GM12865 (cell line): ENCODE measurements around the gene TTN.

Experiments used
- DNase-seq: peaks from one replicate; pipeline ENCODE4 v3.0.0; 2010; ENCODE audit warnings: low read depth
- H3K4me3 ChIP-seq: 2 replicates; pipeline ENCODE4 v1.5.1; 2011; ENCODE audit warnings: mild to moderate bottlenecking, low read depth, low read length, control low read depth
- CTCF ChIP-seq: IDR thresholded peaks from 2 replicates; pipeline ENCODE4 v1.5.1; 2011; ENCODE audit warnings: low read length, control low read depth, low read depth, inconsistent platforms; ENCODE audit not compliant: insufficient read depth; ENCODE audit errors: missing control alignments

The TTN gene

GRCh38 chr2:178689808-178690207 lies 117.4 kb downstream of the TTN start:
- DNase-seq = no peak
- H3K4me3 ChIP-seq = no peak overlapping the region
- no peak for TF ChIP-seq CTCF

- no peak for TF ChIP-seq CTCF
- no peak for DNase-seq
- H3K4me3 ChIP-seq = no peak overlapping the region
Observed at GRCh38 chr2:178683877-178684276, 123.3 kb downstream of the TTN start.

GRCh38 chr2:178681081-178681480 lies 126.1 kb downstream of the TTN start:
- TF ChIP-seq CTCF = no peak
- no peak overlapping the region for H3K4me3 ChIP-seq
- no peak for DNase-seq

GRCh38 chr2:178679891-178680290 lies 127.3 kb downstream of the TTN start:
- H3K4me3 ChIP-seq = no peak overlapping the region
- no peak for TF ChIP-seq CTCF
- no peak for DNase-seq

GRCh38 chr2:178677599-178677998 lies 129.6 kb downstream of the TTN start:
- no peak for DNase-seq
- no peak overlapping the region for H3K4me3 ChIP-seq
- TF ChIP-seq CTCF = no peak

- no peak for TF ChIP-seq CTCF
Observed at GRCh38 chr2:178676046-178676445, 131.2 kb downstream of the TTN start.

GRCh38 chr2:178674122-178674521 lies 133.1 kb downstream of the TTN start:
- H3K4me3 ChIP-seq = no peak overlapping the region
- no peak for DNase-seq
- TF ChIP-seq CTCF = no peak

More at GRCh38 chr2:178676046-178676445, 131.2 kb downstream of the TTN start:
- H3K4me3 ChIP-seq = no peak overlapping the region
- DNase-seq = no peak
